AG10803 (cell line): ENCODE measurements around the gene HACL1.
"Not testable (repeated sequence)": the region's sequence is repeated elsewhere in the genome, so short reads cannot be mapped to it uniquely, and the experiment has no call there.

Source experiments
- DNase-seq: peaks from one replicate; pipeline ENCODE4 v3.0.0; 2010; ENCODE audit warnings: low read depth
- H3K4me3 ChIP-seq: 2 replicates; pipeline ENCODE4 v1.5.1; 2011; ENCODE audit warnings: mild to moderate bottlenecking, low read length, control low read depth
- CTCF ChIP-seq: conservative IDR thresholded peaks from 2 replicates; pipeline ENCODE4 v1.5.1; 2011; ENCODE audit warnings: mild to moderate bottlenecking, low read length, control low read depth, inconsistent platforms

The HACL1 gene

DNA sequence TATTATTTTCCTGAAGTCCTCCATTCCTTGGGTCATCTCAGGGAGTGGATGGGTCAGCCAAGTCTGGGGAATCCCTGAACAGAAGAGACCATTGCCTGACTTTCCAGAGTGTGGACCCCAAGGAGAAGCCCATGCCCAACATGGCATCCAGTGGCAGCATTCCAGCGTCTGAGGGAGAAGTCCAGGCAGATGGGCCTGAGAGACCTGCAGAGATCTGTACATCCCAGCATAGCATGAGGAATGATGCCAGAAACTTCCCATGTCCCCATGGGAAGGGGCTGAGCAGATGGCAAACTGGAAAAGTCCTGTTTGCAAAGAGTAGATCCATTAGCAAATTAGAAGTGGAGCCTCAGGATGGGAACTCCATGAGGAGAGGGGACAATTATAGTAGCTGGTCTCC lies 62.3 kb downstream of the HACL1 start:
- TF ChIP-seq CTCF, result no peak
- no peak for DNase-seq
- no peak overlapping the region for H3K4me3 ChIP-seq

GRCh38 chr3:15538345-15538744 lies 63.0 kb downstream of the HACL1 start:
- no peak for TF ChIP-seq CTCF
- no peak for DNase-seq
- H3K4me3 ChIP-seq, result no peak overlapping the region

DNA sequence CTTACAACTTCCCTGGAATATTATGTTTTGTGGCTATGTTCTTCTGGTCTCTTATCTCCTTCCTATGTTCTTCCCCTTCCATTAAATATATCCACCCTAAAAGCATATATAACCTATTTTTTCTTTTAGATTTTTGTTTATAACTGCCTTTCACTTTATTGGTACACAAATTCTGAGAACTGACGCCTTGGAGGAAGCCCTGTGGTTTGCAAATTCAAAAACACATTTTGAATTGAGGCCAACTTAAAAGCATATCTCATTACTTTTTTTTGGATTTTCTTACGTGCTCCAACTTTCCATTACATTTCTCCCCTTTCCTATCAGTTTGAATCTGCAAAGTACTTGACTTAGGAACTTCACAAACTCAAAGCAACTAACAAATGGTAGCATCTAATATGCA lies 64.5 kb downstream of the HACL1 start:
- no peak overlapping the region for H3K4me3 ChIP-seq
- DNase-seq, result no peak
- TF ChIP-seq CTCF, result no peak

GRCh38 chr3:15535732-15536131 lies 65.6 kb downstream of the HACL1 start:
- TF ChIP-seq CTCF, result no peak
- H3K4me3 ChIP-seq, result no peak overlapping the region
- no peak for DNase-seq

GRCh38 chr3:15532614-15533013 lies 68.8 kb downstream of the HACL1 start:
- DNase-seq, H3K4me3 ChIP-seq: not testable (repeated sequence)

GRCh38 chr3:15531346-15531745 lies 70.0 kb downstream of the HACL1 start:
- DNase-seq, result no peak
- no peak for TF ChIP-seq CTCF
- H3K4me3 ChIP-seq, result no peak overlapping the region

- no peak overlapping the region for H3K4me3 ChIP-seq
- DNase-seq, result no peak
- TF ChIP-seq CTCF, result no peak
These were observed 72.4 kb downstream of the HACL1 start for GRCh38 chr3:15528854-15529537.
